MM.1S (cell line): Measurements from ENCODE around the gene HMX1.

ENCODE experiments used
- EZH2phosphoT487 ChIP-seq: fragments of 300-600 bp; sonication (generic); IDR thresholded peaks from 2 replicates; pipeline ENCODE4 v1.6.1; 2018; ENCODE audit warnings: antibody characterized with exemption, low read length
- TF ChIP-seq, protein P1 (sequence below): fragments of 300-600 bp; sonication (generic); IDR thresholded peaks from 2 replicates; pipeline ENCODE4 v1.5.1; 2016; ENCODE audit warnings: antibody characterized with exemption, low read length, mixed read lengths

GRCh38 chr4:8861576-8862295 is 9.9 kb downstream of the HMX1 start:
- TF ChIP-seq, protein P1, sequence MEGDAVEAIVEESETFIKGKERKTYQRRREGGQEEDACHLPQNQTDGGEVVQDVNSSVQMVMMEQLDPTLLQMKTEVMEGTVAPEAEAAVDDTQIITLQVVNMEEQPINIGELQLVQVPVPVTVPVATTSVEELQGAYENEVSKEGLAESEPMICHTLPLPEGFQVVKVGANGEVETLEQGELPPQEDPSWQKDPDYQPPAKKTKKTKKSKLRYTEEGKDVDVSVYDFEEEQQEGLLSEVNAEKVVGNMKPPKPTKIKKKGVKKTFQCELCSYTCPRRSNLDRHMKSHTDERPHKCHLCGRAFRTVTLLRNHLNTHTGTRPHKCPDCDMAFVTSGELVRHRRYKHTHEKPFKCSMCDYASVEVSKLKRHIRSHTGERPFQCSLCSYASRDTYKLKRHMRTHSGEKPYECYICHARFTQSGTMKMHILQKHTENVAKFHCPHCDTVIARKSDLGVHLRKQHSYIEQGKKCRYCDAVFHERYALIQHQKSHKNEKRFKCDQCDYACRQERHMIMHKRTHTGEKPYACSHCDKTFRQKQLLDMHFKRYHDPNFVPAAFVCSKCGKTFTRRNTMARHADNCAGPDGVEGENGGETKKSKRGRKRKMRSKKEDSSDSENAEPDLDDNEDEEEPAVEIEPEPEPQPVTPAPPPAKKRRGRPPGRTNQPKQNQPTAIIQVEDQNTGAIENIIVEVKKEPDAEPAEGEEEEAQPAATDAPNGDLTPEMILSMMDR, result no peak
- no peak for TF ChIP-seq EZH2phosphoT487
